Urinary bladder (tissue), 4 donors: ENCODE data around the gene TLR6. TPM values are rescaled to one million over a fixed set of nuclear protein-coding genes. Genes with fewer than 3 reads are reported as not detected.
A peak's percentile ranks its signal among the peaks of the same experiment; 100 is the strongest.
"Not testable (repeated sequence)": the region's sequence is repeated elsewhere in the genome, so short reads cannot be mapped to it uniquely, and the experiment has no call there.

Source experiments
- DNase-seq: peaks from one replicate; pipeline ENCODE4 v3.0.0-alpha.2; 2015; ENCODE audit errors: extremely low spot score
- H3K27ac ChIP-seq: one replicate; pipeline ENCODE4 v1.5.1; 2013; ENCODE audit warnings: low read depth, mild to moderate bottlenecking, moderate library complexity
- H3K36me3 ChIP-seq: one replicate; pipeline ENCODE4 v1.6.1; 2013; ENCODE audit warnings: mild to moderate bottlenecking, moderate library complexity; ENCODE audit not compliant: insufficient read depth
- H3K4me1 ChIP-seq: one replicate; pipeline ENCODE4 v1.6.1; 2013; ENCODE audit warnings: mild to moderate bottlenecking, moderate library complexity; ENCODE audit not compliant: insufficient read depth
- H3K4me3 ChIP-seq: one replicate; pipeline ENCODE4 v1.5.1; 2013; ENCODE audit warnings: low read depth, low read length
- WGBS: extraction: QIAGEN DNeasy Blood & Tissue Kit; methylation state at CpG from one replicate; pipeline ENCODE4 v1.1.7; 2013; 5-methylcytosine and 5-hydroxymethylcytosine counted together
- polyA plus RNA-seq: library from polyadenylated mRNA; stranded (reverse); fragments of 200-250 nt; gene quantifications from one replicate; pipeline ENCODE4 v1.2.3, GENCODE V29; 2013
- total RNA-seq: library from RNA; depleted of rRNA; stranded (reverse); fragments of >200 nt; gene quantifications from one replicate; pipeline ENCODE4 v1.2.3, GENCODE V29; 2014
- donor health status: healthy with polysubstance abuse.
- donor health status: healthy.

The TLR6 gene
- total and polyA plus RNA-seq, 2 donors: 0.58 to 8.8 TPM

- Histone ChIP-seq H3K4me3 (no peak overlapping the region), H3K27ac (no peak overlapping the region), H3K36me3 (no peaks in the 10 kb centered on the region), H3K4me1 (no peaks in the 10 kb centered on the region)
- WGBS: 85% methylated on average over 3 of the region's 3 CpGs
- DNase-seq: no peak
Observed at GRCh38 chr4:38821739-38822138, 34.9 kb downstream of the TLR6 start.

GRCh38 chr4:38820329-38821061, 36.1 kb downstream of the TLR6 start:
- no peak for DNase-seq
- no peaks in the 10 kb centered on the region for H3K4me1 ChIP-seq
- H3K4me3 ChIP-seq: no peak overlapping the region
- 91% methylated on average over 4 of the region's 4 CpGs for WGBS
- no peak overlapping the region for H3K27ac ChIP-seq
- H3K36me3 ChIP-seq: no peaks in the 10 kb centered on the region

- WGBS: 69% methylated on average over 3 of the region's 3 CpGs
- H3K4me1 ChIP-seq: no peaks in the 10 kb centered on the region
- no peak overlapping the region for H3K4me3 ChIP-seq
- no peak overlapping the region for H3K27ac ChIP-seq
- no peak for DNase-seq
- H3K36me3 ChIP-seq: no peaks in the 10 kb centered on the region
Observed at GRCh38 chr4:38819569-38819968, 37.0 kb downstream of the TLR6 start.

GRCh38 chr4:38818441-38818976, 38.1 kb downstream of the TLR6 start:
- 84% methylated on average over 5 of the region's 5 CpGs for WGBS
- H3K27ac ChIP-seq: no peak overlapping the region
- no peak for DNase-seq
- H3K4me1 ChIP-seq: no peaks in the 10 kb centered on the region
- H3K36me3 ChIP-seq: no peaks in the 10 kb centered on the region
- no peak overlapping the region for H3K4me3 ChIP-seq

GRCh38 chr4:38815885-38816782, 40.5 kb downstream of the TLR6 start:
- H3K4me1 ChIP-seq: no peaks in the 10 kb centered on the region

GRCh38 chr4:38814386-38814785, 42.2 kb downstream of the TLR6 start:
- Histone ChIP-seq H3K27ac (no peak overlapping the region), H3K4me3 (no peak overlapping the region), H3K36me3 (no peaks in the 10 kb centered on the region), H3K4me1 (no peaks in the 10 kb centered on the region)
- DNase-seq: no peak
- WGBS: 78% methylated on average over 3 of the region's 3 CpGs

More at GRCh38 chr4:38815885-38816782, 40.5 kb downstream of the TLR6 start:
- no peak for DNase-seq
- WGBS: 76% methylated on average over 3 of the region's 3 CpGs
- Histone ChIP-seq H3K27ac (no peak overlapping the region), H3K36me3 (no peaks in the 10 kb centered on the region), H3K4me3 (no peak overlapping the region)

- H3K4me3 ChIP-seq: no peak overlapping the region
- H3K36me3 ChIP-seq: no peaks in the 10 kb centered on the region
- WGBS: 83% methylated on average over 6 of the region's 6 CpGs
- DNase-seq: no peak
- no peaks in the 10 kb centered on the region for H3K4me1 ChIP-seq
- H3K27ac ChIP-seq: no peak overlapping the region
Observed at GRCh38 chr4:38811297-38811696, 45.3 kb downstream of the TLR6 start.

- DNase-seq, H3K27ac ChIP-seq, H3K4me1 ChIP-seq, H3K4me3 ChIP-seq, H3K36me3 ChIP-seq: not testable (repeated sequence)
- WGBS: 97% methylated on average over 29 of the region's 29 CpGs
Observed at GRCh38 chr4:38807462-38807861, 49.2 kb downstream of the TLR6 start.

- DNase-seq, H3K4me1 ChIP-seq, H3K27ac ChIP-seq, H3K4me3 ChIP-seq, H3K36me3 ChIP-seq: not testable (repeated sequence)
- 94% methylated on average over 9 of the region's 9 CpGs for WGBS
Observed at GRCh38 chr4:38806251-38806650, 50.4 kb downstream of the TLR6 start.

- 30% methylated on average over 5 of the region's 5 CpGs for WGBS
- Histone ChIP-seq H3K36me3 (no peaks in the 10 kb centered on the region), H3K4me1 (no peaks in the 10 kb centered on the region), H3K4me3 (peak overlapping the region; percentile 1), H3K27ac (no peak overlapping the region)
- no peak for DNase-seq
Observed at GRCh38 chr4:38805530-38806145, 51.0 kb downstream of the TLR6 start.

GRCh38 chr4:38804654-38805295, 51.8 kb downstream of the TLR6 start, which contains the start of gene TLR1:
TSS of gene TLR1 (minus strand) at chr4:38804791. CDS start at chr4:38798831, 5,960 bp downstream.
- no peaks in the 10 kb centered on the region for H3K36me3 ChIP-seq
- WGBS: 28% methylated on average over 7 of the region's 7 CpGs
- H3K4me1 ChIP-seq: no peaks in the 10 kb centered on the region
- H3K4me3 ChIP-seq: peak within 1 kb of the TSS; percentile 30
- peak within 1 kb of the TSS; percentile 46 for H3K27ac ChIP-seq
- DNase-seq: no peak

GRCh38 chr4:38803833-38804653, 52.6 kb downstream of the TLR6 start:
- WGBS: 22% methylated on average over 6 of the region's 6 CpGs
- H3K4me3 ChIP-seq: peak overlapping the region; percentile 30
- H3K36me3 ChIP-seq: no peaks in the 10 kb centered on the region
- no peaks in the 10 kb centered on the region for H3K4me1 ChIP-seq
- DNase-seq: no peak
- peak overlapping the region; percentile 46 for H3K27ac ChIP-seq
